ENCODE measurements around the gene LTA. TPM values are rescaled to one million over a fixed set of nuclear protein-coding genes. Genes with fewer than 3 reads are reported as not detected.

LTA gene
- total RNA-seq, 2 donors from 2014 or later, result 19.9 to 26.0 TPM

DNA sequence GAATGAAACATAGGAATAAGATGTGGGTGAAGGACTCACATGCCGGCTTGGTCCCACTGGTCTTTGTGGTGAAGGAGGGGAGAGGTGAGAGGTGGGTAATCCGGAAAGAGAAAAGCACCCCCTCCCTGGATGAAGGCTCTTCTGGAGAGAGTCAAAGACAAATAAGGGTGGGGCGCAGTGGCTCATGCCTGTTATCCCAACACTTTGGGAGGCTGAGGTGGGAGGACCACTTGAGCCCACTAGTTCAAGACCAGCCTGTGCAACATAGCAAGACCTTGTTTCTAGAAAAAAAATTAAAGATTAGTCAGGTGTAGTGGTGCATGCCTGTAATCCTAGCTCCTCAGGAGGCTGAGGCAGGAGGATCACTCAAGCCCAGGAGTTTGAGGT is 7.0 kb downstream of the LTA start:
- no peaks in the 10 kb centered on the region for H3K9me3 ChIP-seq (ENCODE audit: control insufficient read depth, low read length, poor library complexity, severe bottlenecking)
- Mint-ChIP-seq H3K4me1 (peaks cover 60% of the 10 kb centered on the region), H3K27me3 (no peaks in the 10 kb centered on the region), H3K27ac (peak overlapping the region; percentile 99), H3K4me3 (peak overlapping the region; percentile 100), H3K36me3 (ENCODE audit: low read depth) (peaks cover 29% of the 10 kb centered on the region)
- no peak for ATAC-seq
- DNase-seq, result no peak

- Mint-ChIP-seq H3K4me1 (peaks cover 55% of the 10 kb centered on the region), H3K27ac (peak overlapping the region; percentile 99), H3K27me3 (no peaks in the 10 kb centered on the region), H3K4me3 (peak overlapping the region; percentile 100), H3K36me3 (ENCODE audit: low read depth) (peaks cover 29% of the 10 kb centered on the region)
- no peak for ATAC-seq
- no peaks in the 10 kb centered on the region for H3K9me3 ChIP-seq (ENCODE audit: control insufficient read depth, low read length, poor library complexity, severe bottlenecking)
- no peak for DNase-seq
Measured at GRCh38 chr6:31579546-31580437, 7.7 kb downstream of the LTA start.

GRCh38 chr6:31580438-31580740 is 8.3 kb downstream of the LTA start:
- Mint-ChIP-seq H3K27me3 (no peaks in the 10 kb centered on the region), H3K4me3 (peak overlapping the region; percentile 100), H3K36me3 (ENCODE audit: low read depth) (peaks cover 29% of the 10 kb centered on the region), H3K4me1 (peaks cover 53% of the 10 kb centered on the region), H3K27ac (peak overlapping the region; percentile 99)
- H3K9me3 ChIP-seq (ENCODE audit: control insufficient read depth, low read length, poor library complexity, severe bottlenecking), result no peaks in the 10 kb centered on the region
- no peak for DNase-seq
- ATAC-seq, result no peak

DNA sequence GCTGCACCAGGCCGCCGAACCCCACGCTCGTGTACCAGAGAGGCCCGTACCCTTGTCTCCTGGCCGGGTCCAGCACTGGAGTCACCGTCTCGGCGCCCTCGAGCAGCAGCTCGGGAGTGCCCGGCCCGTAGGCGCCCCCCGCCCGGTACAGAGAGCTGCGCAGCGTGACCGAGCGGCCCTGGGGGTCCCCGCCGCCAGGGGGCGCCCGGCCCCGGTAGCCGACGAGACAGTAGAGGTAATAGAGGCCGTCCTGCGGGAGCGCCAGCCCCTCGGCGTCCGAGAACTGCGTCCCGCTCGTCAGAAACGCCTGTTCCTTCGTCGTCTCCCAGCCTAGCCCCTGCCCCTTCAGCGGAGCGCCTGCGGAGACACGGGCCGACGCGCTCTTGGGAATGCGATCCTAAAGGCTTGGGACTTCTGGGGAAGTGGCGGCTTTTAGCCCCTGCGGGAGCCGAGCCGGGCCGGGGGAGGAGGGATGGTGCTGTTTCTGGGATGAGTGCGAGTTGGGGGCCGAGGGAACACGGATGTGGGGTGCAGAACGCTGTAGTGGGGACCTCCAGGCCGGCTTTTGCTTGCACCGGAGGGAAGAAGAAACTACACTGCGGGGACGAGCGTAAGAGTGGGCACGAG is 8.8 kb downstream of the LTA start:
- H3K27me3 Mint-ChIP-seq, result no peaks in the 10 kb centered on the region
- H3K9me3 ChIP-seq (ENCODE audit: control insufficient read depth, low read length, poor library complexity, severe bottlenecking), result no peaks in the 10 kb centered on the region
- peaks cover 24% of the 10 kb centered on the region for H3K36me3 Mint-ChIP-seq (ENCODE audit: low read depth)
- DNase-seq (peak; percentile 80 to 91 (median 89)), ATAC-seq (peak; percentile 69)
- H3K27ac Mint-ChIP-seq, result peak overlapping the region; percentile 99
- H3K4me3 Mint-ChIP-seq, result peak overlapping the region; percentile 100
- H3K4me1 Mint-ChIP-seq, result peaks cover 53% of the 10 kb centered on the region

DNA sequence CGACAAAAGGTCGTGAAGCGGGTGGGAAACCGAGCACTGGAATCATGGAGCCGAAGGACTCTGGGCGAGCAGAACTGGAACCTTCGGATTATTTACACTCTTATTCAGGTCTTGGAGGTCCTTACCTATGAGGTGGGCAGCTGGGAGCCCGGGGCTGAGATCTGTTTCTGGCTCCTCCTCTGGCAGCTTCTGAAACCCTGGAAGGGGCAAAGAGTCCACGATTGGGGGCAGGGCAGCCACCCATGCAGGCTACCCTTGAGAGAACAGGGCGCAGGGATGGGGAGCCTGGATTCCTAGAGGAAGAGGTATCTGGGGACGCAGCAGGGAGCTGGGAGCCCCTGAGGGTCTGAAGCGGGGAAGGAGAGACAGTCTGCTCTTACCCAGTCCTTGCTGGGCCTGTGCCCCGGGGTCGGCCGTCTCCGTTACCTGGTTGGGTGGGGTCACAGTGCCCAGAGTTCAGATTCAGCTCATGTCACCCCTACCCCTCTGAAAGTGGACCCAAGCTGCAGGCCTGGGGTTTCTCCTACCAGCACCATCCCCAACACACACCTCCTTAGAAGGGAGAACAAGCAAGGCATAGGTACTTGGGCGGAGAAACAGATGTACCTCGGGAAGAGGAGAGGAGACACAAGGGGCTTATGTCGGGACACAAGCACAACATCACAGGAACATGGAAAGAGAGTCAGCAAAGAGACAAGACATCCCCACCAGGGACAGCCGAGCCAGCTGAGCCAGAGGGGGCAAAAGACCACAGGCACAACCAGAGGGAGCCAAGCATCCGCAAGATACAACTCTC is 9.5 kb downstream of the LTA start:
- DNase-seq (no peak), ATAC-seq (no peak)
- Mint-ChIP-seq H3K4me1 (peaks cover 51% of the 10 kb centered on the region), H3K27me3 (no peaks in the 10 kb centered on the region), H3K36me3 (ENCODE audit: low read depth) (peaks cover 18% of the 10 kb centered on the region), H3K4me3 (peak overlapping the region; percentile 100), H3K27ac (peak overlapping the region; percentile 99)
- no peaks in the 10 kb centered on the region for H3K9me3 ChIP-seq (ENCODE audit: control insufficient read depth, low read length, poor library complexity, severe bottlenecking)

- DNase-seq, result peak; percentile 57 to 71 (median 58)
- peak within 1 kb of the TSS; percentile 100 for H3K4me3 Mint-ChIP-seq
- no peaks in the 10 kb centered on the region for H3K9me3 ChIP-seq (ENCODE audit: control insufficient read depth, low read length, poor library complexity, severe bottlenecking)
- H3K36me3 Mint-ChIP-seq (ENCODE audit: low read depth), result peaks cover 14% of the 10 kb centered on the region
- no peaks in the 10 kb centered on the region for H3K27me3 Mint-ChIP-seq
- H3K27ac Mint-ChIP-seq, result peak within 1 kb of the TSS; percentile 99
- H3K4me1 Mint-ChIP-seq, result peaks cover 52% of the 10 kb centered on the region
- ATAC-seq, result peak; percentile 71
Measured at GRCh38 chr6:31582230-31582643, 10.1 kb downstream of the LTA start, which contains the start of gene LTB. TSS of gene LTB (minus strand) at chr6:31582424. CDS start at chr6:31582417, 7 bp downstream.

DNA sequence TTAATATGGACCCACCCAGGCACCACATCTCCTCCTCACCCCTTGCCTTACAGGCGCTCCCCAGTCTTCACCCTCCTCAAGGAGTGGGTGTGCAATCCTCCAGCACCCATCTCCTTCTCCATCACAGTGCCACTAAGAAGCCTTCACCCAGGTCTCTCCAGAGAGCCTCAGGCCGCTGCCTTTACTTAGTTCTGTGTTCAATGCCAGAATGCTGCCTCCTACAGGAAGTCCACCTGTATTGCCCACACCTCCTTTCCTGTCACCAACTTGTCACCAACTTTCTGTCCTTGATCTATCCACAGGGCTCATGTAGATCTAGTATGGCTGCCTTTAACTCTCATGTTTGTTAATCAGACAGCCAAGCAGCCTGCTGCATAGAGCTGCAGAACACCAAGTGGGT is 13.4 kb downstream of the LTA start:
- peak overlapping the region; percentile 88 for H3K4me3 Mint-ChIP-seq
- H3K4me1 Mint-ChIP-seq, result peaks cover 49% of the 10 kb centered on the region
- H3K36me3 Mint-ChIP-seq (ENCODE audit: low read depth), result peaks cover 15% of the 10 kb centered on the region
- H3K27me3 Mint-ChIP-seq, result no peaks in the 10 kb centered on the region
- peak in 1 of 3 donors; percentile 27 for DNase-seq
- ATAC-seq, result peak; percentile 24
- no peaks in the 10 kb centered on the region for H3K9me3 ChIP-seq (ENCODE audit: control insufficient read depth, low read length, poor library complexity, severe bottlenecking)
- H3K27ac Mint-ChIP-seq, result peak overlapping the region; percentile 92

DNA sequence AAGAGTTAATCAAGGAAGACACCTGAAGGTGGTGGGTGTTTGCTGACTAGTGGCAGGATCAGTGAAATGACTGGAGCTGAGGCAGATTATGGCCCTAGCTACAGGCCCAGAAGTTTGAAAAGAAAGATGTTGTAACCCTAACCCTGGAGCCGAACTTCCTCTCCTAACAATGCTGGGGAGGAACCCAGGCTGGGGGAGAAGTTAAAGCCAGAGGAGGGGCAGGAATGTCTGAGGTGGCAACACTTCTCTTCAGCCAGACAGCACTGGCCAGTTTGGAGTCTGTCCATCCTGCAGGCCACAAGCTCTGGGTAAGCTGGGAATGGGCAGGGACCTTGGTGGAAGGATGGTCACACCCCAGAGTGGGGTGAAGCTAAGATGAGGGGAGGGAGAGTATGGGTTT is 13.9 kb downstream of the LTA start, which contains the start of gene LST1:
Gene LST1 (plus strand): TSS at position 270 of the 400 bp plus-strand sequence. CDS start 1,023 bp downstream, outside the sequence.
- Mint-ChIP-seq H3K4me3 (peak within 1 kb of the TSS; percentile 88), H3K4me1 (peaks cover 52% of the 10 kb centered on the region), H3K36me3 (ENCODE audit: low read depth) (peaks cover 12% of the 10 kb centered on the region), H3K27me3 (no peaks in the 10 kb centered on the region), H3K27ac (peak within 1 kb of the TSS; percentile 92)
- no peak for ATAC-seq
- no peak for DNase-seq
- no peaks in the 10 kb centered on the region for H3K9me3 ChIP-seq (ENCODE audit: control insufficient read depth, low read length, poor library complexity, severe bottlenecking)

- ATAC-seq, result peak; percentile 70
- Mint-ChIP-seq H3K4me1 (peaks cover 52% of the 10 kb centered on the region), H3K4me3 (peak overlapping the region; percentile 88), H3K36me3 (ENCODE audit: low read depth) (peaks cover 6% of the 10 kb centered on the region), H3K27me3 (no peaks in the 10 kb centered on the region), H3K27ac (peak overlapping the region; percentile 92)
- no peaks in the 10 kb centered on the region for H3K9me3 ChIP-seq (ENCODE audit: control insufficient read depth, low read length, poor library complexity, severe bottlenecking)
- DNase-seq, result peak in 1 of 3 donors; percentile 42
Measured at GRCh38 chr6:31586599-31587281, 14.7 kb downstream of the LTA start.

GRCh38 chr6:31587791-31588777 is 16.0 kb downstream of the LTA start:
- H3K9me3 ChIP-seq (ENCODE audit: control insufficient read depth, low read length, poor library complexity, severe bottlenecking), result no peaks in the 10 kb centered on the region
- Mint-ChIP-seq H3K36me3 (ENCODE audit: low read depth) (peaks cover 4% of the 10 kb centered on the region), H3K27ac (peak overlapping the region; percentile 92), H3K4me1 (peaks cover 54% of the 10 kb centered on the region), H3K27me3 (no peaks in the 10 kb centered on the region), H3K4me3 (peak overlapping the region; percentile 88)
- no peak for ATAC-seq
- no peak for DNase-seq

DNA sequence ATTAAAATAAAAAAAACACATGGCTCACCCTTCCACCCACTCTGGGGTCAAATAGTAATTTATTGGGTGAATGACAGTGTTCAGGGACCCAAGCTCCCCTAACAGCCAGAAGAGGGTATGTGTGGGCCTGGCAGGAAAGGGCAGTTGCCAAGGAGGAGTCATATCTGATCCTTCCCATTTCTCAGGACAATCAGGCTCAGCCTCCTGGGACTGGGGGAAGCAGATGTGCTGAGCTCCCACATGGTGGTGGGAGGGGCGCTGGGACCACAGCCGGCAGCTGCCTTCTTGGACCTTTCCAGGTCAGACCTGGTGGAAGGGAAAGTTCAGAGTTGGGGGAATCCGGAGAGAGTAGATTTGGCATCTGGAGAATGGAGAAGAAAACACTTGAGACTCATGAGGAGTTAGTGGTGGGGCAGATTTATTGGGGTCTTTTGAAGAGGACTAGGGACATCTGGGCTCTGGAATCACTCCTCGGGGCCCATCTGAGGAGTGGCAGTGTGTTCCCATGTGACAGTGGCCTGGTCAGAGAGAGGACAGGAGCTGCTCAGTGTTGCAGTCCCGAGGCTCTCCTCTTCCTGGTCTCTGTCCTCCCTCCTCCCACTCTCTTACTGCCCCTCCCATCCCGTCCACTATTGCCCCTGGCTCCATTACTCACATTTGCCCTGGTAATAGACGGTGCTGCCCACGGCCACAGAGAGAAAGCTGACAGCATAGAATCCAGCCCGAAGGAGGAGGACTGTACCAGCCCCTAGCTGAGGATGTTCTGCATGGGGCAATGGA is 17.0 kb downstream of the LTA start:
- Mint-ChIP-seq H3K36me3 (ENCODE audit: low read depth) (peaks cover 4% of the 10 kb centered on the region), H3K4me3 (peak overlapping the region; percentile 64), H3K27ac (peak overlapping the region; percentile 92), H3K4me1 (peaks cover 52% of the 10 kb centered on the region), H3K27me3 (no peaks in the 10 kb centered on the region)
- ATAC-seq (no peak), DNase-seq (no peak)
- H3K9me3 ChIP-seq (ENCODE audit: control insufficient read depth, low read length, poor library complexity, severe bottlenecking), result no peaks in the 10 kb centered on the region
